Mucosa of gallbladder (tissue), 1 donor: ENCODE data around the gene RERE. TPM values are rescaled to one million over a fixed set of nuclear protein-coding genes. Genes with fewer than 3 reads are reported as not detected.
"Not testable (repeated sequence)": the region's sequence is repeated elsewhere in the genome, so short reads cannot be mapped to it uniquely, and the experiment has no call there.

Experiments used
- DNase-seq: peaks from one replicate; pipeline ENCODE4 v3.0.0-alpha.2; 2020; ENCODE audit warnings: low spot score
- total RNA-seq: library from RNA; stranded (reverse); gene quantifications from one replicate; pipeline ENCODE4 v1.2.1, GENCODE V29; 2021
- donor health status: DM: no; HTN: no; CAD: no.

RERE gene
- total RNA-seq, 1 donor from 2014 or later, result 134 TPM

DNA sequence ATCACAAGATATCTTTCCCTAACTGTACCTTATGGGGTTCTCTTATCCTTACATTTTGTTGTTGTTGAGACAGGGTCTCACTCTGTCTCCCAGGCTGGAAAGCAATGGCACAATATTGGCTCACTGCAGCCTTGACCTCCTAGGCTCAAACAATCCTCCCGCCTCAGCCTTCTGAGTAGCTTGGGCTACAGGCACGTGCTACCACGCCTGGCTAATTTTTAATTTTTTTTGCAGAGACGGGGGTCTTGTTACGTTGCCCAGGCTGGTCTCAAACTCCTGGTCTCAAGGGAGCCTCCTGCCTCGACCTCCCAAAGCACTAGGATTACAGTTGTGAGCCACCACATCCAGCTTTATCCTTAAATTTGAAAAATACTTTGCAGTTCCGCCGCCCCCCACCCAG, 10.4 kb downstream of the RERE start:
- DNase-seq, result no peak

DNA sequence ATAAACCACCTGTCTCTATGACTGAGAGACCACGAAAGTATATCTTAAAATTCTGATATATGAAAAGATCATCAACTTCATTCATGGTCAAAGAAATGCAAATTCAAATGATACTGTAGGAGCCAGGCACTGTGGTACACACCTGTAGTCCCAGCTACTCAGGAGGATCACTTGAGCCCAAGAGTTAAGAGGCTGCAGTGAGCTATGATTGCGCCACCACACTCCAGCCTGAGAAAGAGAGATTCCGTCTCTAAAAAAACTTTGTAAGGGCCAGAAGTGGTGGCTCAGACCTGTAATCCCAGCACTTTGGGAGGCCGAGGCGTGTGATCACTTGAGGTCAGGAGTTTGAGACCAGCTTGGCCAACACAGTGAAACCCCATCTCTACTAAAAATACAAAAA, 17.0 kb downstream of the RERE start:
- DNase-seq, result no peak

DNA sequence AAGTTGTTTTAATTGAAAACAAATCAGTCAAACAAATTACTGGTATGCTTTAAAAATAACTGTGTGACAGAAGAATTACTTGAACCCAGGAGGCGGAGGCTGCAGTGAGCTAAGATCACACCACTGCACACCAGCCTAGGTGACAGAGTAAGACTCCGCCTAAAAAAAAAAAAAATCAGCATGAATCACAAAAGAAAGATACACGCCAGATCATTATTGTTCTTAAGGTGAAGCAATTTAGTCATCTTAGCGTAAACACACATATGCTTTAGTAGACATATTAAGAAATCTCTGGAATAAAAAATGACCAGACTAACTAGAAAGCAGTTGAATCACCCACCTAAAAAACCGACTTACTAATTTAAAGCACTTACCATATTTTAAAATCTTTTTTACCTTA, 20.2 kb downstream of the RERE start:
- no peak for DNase-seq

DNA sequence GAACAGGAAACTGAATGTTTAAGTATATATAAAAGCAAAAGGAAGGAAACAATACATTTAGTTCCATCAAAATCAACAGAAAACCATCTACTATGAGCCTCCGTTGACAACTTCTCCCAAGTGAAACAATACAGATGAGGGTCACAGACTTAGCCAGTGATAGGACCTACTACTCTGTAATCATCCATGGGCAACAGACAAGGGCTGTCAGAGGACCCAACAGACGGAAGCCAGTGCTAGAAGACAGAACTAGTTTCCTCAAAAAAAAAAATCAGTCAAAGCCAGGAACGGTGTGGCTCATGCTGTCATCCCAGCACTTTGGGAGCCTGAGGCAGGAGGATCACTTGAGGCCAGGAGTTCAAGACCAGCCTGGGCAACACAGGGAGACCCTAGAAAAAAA, 20.6 kb downstream of the RERE start:
- DNase-seq, result no peak

DNA sequence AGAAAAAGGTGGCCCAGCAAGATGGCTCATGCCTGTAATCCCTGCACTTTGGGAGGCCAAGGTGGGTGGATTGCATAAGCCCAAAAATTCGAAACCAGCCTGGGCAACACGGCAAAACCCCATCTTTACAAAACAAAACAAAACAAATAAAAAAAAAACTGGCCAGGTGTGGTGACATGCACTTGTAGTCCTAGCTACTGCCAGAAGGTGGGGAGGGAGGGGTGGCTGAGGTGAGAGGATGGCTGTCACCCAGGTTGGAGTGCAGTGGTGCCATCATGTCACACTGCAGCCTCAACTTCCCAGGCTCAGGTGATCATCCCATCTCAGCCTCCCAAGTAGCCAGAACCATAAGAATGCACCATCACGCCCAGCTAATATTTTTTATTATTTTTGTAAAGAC, 22.8 kb downstream of the RERE start:
- DNase-seq, result no peak

DNA sequence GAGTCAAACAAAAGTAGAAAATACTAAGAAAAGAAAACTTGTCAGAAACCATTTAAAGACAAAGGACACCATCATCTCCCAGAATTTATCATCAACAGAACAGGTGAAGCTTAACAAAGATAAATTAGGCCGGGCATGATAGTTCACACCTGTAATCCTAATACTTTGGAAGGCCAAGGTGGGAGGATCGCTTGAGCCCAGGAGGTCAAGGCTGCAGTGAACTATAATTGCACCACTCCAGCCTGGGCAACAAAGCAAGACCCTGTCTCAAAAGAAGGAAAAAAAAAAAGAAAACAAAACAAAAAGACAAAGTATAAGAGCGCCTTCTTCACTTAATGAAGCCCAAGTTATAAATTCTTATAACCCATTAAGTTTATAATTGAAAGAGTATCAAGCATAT, 25.6 kb downstream of the RERE start:
- DNase-seq, result no peak

DNA sequence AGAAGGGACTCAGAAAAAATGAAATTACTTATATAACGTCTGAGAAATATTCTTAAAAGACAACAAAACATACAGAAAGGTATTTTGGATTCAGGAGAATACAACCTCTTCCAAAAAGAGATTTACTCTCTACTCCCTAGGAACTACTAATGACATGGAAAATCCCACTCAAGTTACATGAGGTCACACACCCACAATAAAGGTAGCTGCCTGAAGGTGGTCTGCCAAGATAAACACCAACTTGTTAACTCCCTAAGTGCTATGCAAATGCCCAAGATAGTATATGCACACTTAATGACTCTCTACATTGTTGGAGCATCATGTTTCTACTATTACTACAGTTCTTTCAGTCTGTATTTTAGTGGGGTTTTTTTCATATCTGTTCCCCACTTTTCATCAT, 26.5 kb downstream of the RERE start:
- DNase-seq, result no peak

DNA sequence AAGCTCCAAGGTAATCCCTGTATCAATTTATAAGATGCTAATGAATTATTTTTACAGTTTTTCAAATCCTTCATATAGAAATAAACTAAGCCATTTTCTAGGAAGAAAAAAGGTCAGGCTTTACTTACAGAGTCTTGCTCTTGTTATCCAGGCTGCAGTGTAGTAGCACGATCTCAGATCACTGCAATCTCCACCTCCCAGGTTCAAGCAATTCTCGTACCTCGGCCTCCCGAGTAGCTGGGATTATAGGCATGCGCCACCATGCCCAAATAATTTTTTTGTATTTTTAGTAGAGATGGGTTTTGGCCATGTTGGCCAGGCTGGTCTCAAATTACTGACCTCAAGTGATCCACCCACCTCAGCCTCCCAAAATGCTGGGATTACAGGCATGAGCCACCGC, 27.0 kb downstream of the RERE start:
- no peak for DNase-seq

DNA sequence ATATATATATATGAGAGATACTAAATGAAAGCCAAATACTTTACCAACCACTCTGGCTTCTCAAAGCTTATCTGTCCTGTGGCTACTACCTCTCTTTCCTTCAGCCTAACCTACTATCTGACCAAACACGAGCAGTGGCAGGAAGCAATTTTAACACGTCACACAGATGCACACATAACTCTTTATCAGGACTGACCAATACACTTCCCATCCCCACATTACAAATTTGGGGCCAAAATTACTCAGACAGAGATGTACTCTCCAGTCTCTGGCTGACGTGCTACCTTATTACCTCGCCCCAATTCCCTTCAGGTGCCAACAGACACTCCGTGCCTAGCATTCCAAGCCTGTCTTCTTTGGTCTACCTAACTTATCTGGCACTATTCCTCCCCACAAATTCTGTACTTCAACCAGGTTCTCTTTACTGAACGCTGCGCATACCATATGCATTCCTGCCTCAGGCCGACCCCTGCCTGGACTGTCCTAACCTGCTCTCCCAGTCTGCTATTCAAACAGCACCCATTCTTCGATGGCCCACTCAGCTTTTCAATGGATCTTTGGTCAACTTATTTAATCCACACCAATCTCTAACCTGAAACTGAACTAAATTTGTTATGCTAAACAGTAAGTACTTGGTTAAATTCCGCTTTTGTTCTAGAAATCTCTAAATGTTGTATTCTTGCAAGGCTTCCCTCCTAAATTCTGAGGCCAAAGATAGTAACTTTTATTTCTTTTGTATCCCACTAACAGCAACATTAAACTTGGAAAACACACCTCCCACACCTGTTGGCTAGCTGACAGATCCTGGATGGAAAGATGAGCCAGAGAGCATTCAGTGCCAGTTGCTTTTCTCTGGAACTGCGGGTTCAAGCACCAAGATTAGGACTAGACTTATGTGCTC, 27.9 kb downstream of the RERE start:
- DNase-seq, result no peak

DNA sequence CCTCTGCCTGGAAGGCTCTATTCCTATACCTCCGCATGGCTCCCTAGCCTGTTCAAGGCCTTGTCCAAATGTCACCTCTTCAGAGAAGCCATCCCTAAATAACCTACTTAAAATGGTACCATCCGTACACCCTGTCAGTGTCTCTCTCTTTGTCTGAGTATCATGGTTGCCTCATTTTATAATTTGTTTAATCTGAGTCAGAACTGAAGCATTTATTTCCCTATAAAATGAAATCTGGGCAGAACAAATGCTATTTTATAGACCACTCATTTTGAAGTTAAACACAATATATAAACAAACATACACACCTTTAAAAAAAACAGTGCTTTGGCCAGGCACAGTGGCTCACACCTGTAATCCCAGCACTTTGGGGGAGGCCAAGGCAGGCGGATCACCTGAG, 30.2 kb downstream of the RERE start:
- no peak for DNase-seq

DNA sequence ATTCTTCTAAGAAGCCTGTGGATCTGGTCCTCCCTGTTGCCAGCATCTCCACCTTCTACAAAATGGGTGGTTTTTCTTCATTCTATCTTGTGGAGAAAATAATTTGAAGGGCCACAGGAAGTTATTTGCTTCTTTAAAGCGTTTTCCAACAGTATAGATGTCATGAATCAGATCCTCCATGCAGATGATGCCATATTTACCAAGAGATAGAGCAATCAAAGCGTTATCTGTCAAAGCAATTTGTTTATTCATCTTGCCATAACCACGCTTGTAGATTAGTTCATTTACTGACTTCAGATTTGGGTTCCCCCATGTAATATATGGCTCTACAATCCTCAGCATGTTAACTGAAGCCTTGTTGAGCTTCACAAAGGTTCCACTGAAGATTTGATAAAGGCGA, 31.2 kb downstream of the RERE start:
- not testable (repeated sequence) for DNase-seq

DNA sequence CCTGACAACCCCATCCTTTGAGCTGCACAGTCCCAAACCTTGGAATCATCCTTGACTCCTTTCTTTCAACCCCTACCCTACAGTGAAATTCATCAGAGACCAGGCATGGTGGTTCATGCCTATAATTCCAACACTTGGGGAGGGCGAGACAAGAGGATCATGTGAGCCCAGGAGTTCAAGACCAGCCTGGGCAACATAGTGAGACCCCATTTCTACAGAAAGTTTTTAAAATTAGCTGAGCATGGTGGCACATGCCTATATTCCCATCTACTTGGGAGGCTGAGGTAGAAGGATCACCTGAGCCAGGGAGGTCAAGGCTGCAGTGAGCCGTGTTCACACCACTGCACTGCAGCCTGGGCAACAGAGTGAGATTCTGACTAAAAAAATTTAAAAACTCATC, 34.5 kb downstream of the RERE start:
- DNase-seq, result no peak

DNA sequence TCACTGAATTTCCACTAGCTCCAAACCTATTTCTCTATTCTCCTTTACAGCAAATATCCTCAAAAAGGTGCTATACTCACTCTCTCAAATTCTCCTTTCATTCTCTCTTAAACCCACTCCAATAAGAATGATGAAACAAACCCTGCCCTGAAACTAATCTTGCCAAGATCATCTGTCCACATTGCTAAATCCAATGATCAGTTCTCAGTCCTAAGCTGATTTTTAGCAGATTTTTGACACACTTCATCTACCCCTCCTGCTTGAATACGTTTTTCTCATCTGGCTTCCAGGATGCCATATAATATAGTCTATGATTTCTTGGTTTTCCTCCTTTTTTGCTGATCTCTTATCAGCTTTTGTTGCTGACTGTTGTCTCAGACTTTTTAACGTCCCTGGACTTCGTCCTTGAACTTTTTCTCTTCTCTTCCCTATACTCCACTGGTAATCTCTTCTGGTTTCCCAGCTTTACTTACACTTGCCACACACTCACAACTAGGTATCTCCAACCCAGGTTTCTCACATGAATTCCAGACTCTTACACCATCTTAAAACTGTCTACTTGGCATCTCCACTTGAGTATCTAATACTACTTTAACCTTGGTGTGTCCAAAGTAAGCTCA, 35.3 kb downstream of the RERE start:
- no peak for DNase-seq

DNA sequence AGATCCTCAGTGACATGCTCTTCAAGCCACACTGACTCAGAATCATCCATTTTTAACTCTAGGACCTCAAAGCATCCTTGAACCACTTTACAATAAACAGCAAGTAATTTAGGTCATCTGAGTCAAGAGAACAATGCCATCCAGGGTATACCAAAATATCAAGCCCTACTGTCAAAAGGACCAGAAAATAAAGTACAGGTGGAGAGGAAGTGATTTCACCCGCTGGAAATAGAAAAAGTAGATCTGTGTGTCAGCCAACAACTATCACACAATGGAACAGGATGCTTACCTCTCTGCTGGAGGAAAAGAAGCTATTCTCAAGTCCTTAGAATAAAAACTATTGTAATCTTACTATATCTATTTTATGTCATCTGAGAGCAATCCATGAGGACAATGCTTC, 37.0 kb downstream of the RERE start:
- DNase-seq, result no peak

DNA sequence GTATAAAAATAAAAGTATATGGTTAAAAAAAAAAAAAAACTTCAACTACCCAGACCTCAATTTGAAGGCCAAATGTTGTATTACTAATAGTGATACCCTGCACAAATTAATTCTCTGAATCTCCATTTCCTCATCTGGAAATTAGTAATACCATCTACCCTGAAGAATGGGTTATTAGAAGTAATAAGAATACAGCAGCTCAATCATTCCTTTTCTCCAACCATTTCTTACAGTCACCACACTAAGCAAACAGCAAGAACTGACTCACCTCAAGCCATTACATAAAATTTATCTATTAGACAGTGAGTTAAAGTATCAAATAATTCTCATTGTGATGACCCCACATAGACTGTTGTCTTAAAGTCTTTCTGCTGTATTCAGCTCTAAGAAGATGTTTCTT, 39.6 kb downstream of the RERE start:
- DNase-seq, result no peak

DNA sequence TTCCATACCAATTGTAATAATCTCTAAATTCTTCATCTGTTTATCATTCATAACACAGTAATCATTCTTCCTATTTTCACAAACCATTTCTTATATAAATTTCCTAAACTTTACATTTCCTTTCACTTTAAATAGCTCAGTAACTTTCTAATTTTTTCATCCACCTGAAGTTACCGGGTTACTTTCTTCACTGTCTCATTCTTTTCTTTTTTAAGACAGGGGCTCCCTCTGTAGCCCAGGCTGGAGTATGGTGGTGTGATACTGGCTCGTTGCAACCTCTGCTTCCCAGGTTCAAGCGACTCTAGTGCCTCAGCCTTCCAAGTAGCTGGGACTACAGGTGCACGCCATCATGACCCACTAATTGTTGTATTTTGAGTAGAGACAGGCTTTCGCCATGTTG, 41.3 kb downstream of the RERE start:
- no peak for DNase-seq

DNA sequence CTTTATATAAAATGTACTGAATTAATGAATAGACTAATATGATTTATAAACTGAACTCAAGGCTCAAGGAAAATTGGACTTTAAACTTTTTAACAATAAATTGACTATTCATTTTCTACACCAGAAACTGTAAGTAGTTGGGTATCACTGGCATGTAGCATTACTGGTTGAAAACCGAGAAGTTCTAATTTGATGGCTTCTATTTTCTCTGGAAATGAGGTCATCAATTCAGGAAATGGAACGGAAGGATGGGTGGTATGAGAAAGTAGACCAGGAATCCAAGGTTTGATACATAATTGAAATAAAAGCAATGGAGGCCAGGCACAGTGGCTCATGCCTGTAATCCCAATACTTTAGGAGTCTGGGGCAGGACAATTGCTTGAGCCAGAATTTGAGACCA, 50.4 kb downstream of the RERE start:
- no peak for DNase-seq

DNA sequence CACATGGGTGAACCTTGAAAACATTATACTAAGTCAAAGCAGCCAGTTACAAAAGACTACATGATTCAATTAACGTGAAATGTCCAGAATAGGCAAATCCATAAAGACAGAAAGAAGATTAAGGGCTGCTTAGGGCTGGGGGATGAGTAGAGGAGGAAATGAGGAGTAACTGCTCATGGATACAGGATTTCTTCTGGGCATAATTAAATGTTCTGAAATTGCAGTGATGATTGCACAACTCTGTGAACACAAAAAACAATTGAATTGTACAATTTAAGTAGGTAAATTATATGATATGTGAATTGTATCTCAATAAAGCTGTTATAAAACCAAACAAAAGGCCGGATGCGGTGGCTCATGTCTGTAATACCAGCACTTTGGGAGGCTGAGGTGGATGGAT, 52.2 kb downstream of the RERE start:
- no peak for DNase-seq

DNA sequence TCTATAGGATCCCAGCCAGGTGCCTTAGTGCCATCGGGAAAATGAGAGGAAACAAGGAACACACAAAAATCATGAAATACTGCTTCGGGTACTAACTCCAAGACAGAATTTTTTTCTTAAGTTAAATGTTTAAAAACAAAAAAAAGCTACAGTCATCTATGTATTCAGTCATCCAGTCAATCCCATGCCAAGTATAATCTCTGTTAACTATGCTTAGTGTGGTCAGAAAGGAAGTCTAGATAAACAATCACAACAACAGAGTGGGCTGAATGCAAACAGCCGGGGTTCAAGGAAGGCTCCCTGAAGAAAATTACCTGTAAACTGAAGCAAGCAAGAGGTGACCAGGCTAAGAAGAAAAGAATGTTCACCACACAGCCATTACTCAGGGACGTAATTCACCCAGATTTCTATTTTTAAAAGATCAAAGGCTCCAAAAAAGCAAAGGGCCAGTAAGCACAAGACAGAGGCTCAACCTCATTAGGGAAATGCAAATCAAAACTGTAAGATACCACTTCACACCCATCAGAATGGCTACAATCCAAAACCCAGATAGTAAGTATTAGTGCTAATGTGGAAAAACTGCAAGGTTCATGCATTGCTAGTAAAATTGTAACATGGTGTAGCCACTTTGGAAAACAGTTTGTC, 53.0 kb downstream of the RERE start:
- no peak for DNase-seq

DNA sequence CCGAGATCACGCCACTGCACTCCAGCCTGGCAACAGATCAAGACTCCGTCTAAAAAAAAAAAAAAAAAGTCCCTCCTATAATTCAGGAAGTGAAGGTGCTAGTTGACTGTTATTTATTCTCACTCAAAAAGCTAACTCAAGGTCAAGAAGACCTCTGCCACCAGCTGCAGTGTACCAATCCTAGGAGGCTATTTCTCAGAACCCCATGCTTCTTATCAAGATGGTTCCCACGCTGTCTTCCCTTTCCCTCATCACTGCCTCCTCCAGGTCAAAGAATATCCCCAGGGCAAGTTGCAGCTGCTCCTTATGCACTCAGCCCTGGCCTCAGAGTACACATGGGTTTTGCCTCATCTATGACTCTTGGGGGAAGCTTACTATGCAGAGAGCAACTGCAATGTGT, 53.6 kb downstream of the RERE start:
- no peak for DNase-seq

DNA sequence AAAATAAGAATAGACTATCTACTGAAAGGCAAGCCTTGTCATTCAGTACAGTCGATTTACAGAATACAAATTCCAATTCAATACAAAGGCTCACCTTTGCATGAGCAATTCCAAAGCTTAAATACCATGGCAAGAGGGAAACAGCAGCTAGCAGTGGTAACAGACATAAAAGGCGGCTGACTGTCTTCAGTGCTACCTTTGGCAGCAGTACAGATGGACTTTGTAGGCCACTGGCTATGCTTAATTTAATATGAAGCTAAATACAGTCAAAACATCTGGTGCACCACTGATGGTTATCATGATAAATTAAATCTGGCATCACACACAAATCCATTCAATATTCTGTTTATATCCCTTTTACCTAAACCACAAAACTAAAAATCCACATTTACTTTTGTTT, 62.4 kb downstream of the RERE start:
- DNase-seq, result peak; percentile 20

DNA sequence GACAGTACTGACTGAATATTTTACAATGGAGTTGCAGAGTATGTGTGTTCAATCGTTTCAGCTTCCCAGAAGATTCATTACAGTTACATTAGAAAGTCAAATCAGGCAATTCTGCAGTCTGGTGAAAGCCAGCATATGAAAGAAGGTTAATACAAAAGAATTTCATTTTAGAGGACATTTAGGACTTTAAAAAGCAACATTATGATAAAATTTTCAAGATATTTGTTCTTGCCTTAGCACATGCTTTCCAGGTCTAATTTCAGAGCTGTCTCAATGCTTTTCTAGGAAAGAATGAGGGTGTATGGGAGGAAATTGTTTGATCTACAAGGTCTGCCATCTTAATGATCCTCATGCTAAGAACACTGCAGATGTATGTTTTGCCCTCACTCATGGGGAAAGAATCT, 63.2 kb downstream of the RERE start:
- DNase-seq, result no peak

DNA sequence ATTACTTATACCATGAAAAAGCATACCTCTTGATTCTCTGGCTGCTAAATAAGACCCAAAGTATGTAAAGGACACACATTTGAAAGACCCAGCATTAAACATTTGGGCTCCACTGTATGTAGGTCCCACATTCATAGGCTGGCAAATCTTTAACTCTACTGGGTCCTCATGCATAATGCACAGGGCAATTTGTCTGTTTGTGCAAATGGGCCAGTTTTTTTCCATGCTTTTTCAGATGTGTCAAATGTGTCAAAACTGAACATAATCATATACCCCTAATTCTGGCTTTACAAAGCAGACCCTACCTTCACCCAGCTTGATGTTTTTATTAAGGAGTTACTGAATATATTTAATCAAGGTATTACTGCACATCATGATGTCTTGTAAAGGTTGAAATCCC, 63.7 kb downstream of the RERE start:
- no peak for DNase-seq
